ENCODE results near the gene MERTK.
"Not testable (repeated sequence)": the region's sequence is repeated elsewhere in the genome, so short reads cannot be mapped to it uniquely, and the experiment has no call there.

Gene MERTK

DNA sequence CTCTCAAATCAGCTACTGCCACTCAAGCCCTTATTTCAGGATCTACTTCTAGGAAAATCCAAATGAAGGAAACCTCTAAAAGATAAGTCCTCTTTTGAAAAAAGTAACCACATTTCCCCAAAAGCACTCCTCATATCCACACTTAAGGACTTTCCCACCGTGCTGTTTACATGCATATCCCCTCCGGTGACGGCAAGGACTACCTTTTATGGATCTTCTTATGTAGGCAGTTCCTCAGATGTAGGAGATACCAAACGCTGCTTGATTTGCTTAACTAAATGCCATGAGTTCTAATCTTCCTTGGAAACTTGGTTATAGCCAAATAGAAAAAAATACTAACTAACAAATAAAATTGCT lies 149.8 kb downstream of the MERTK start:
- no peak for DNase-seq

DNA sequence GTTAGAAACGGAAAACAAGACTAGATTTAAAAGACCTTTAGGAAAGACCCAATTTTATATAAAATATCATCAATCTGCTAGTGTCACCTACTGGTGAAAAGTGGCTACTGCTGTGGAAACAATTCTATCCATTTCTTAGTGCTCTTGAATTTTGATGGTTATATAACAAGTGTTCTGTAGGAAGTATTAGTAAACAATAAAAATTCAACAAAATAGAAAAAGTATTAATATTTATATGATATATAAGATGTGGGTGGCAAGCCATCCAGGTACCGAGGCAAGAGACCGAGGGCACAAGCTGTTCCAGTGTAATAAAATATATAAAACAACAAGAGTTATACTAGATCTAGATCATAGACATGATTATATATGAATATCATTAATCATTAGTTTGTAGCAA lies 150.5 kb downstream of the MERTK start:
- DNase-seq, result peak; percentile 50

DNA sequence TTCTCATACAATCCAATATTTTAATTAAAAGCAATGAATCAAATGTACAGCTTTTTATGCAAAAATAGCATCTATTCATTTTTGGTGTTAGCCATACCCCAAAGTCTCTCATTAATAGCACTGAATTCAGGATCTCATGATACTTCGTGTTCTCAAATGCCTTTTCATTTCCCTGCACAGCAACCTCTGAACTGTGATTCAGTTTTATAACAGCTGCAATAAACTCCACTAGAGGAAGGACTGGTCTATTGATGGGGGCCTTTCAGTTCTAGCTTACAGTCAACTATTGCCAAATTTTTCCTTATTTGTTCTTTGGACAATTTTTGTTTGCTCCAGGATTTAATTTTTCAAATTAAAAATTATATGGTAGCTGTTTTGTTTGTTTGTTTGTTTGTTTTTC lies 151.9 kb downstream of the MERTK start:
- no peak for DNase-seq

DNA sequence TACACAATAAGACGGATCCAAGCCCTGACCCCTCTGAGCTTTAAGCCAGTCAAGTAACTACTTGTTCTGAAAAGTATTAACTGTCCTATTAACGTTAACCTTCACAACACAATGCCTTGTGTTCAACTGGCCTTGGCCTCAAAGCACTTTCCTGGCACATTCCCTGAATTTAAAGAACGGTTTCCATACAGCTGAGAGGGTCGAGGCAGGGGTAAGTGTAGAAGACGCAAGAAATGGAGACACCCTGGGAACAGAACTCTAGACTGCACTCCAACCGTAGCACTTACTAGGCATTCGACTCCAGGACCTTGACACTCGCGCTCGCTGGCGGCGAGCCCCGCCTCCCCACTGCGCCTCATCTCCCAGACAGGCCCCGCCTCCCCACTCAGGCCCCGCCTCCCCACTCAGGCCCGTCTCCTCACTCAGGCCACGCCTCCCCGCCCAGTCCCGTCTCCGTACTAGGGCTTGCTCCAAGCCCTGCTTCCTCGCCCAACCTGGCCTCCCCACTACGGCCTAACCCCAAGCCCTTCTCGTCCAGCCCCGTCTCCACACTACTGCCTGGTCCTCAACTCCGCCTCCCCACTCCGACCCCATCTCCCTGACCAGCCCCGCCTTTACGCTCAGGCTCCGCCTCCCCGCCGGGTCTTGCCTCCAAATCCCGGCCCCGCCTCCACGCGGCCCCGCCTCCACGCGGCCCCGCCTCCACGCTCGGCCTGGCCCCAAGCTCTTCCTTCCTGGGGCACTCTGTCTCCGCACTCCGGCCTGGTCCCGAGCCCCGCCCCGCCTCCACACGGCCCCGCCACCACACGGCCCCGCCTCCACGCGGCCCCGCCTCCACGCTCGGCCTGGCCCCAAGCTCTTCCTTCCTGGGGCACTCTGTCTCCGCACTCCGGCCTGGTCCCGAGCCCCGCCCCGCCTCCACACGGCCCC lies 155.8 kb downstream of the MERTK start:
- DNase-seq, result peak; percentile 94

DNA sequence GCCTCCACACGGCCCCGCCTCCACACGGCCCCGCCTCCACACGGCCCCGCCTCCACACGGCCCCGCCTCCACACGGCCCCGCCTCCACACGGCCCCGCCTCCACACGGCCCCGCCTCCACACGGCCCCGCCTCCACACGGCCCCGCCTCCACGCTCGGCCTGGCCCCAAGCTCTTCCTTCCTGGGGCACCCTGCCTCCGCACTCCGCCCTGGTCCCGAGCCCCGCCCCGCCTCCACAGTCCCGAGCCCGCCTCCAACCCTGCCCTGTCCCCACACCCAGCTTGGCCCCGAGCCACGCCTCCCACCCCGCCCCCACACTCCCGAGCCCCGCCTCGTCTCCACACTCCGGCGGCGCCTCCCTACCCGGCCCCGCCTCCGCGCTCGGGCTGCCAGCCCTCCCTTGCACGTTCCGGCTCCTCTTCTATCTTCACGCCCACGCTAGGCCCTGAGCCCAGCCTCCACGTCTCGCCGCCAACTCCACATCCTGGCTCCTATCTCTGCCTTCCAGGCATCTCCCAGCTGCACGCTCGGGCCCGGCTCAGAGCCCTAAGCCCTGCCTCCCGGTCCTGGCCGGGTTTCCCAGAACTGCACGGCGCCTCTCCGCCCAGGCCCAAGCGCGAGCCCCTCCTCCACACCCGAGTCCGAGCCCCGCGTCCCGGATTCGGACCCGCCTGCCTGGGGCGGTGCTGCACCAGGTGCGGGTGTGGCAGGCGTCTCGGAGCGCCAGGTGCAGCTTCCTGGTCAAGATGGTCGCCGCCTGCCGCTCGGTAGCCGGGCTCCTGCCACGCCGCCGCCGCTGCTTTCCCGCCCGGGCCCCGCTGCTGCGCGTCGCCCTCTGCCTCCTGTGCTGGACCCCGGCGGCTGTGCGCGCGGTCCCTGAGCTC lies 156.7 kb downstream of the MERTK start, which contains the start of gene TMEM87B:
Gene TMEM87B (plus strand): TSS at position 423 of the 883 bp plus-strand sequence. CDS start 323 bp downstream, at position 746.
- DNase-seq, result peak; percentile 89

DNA sequence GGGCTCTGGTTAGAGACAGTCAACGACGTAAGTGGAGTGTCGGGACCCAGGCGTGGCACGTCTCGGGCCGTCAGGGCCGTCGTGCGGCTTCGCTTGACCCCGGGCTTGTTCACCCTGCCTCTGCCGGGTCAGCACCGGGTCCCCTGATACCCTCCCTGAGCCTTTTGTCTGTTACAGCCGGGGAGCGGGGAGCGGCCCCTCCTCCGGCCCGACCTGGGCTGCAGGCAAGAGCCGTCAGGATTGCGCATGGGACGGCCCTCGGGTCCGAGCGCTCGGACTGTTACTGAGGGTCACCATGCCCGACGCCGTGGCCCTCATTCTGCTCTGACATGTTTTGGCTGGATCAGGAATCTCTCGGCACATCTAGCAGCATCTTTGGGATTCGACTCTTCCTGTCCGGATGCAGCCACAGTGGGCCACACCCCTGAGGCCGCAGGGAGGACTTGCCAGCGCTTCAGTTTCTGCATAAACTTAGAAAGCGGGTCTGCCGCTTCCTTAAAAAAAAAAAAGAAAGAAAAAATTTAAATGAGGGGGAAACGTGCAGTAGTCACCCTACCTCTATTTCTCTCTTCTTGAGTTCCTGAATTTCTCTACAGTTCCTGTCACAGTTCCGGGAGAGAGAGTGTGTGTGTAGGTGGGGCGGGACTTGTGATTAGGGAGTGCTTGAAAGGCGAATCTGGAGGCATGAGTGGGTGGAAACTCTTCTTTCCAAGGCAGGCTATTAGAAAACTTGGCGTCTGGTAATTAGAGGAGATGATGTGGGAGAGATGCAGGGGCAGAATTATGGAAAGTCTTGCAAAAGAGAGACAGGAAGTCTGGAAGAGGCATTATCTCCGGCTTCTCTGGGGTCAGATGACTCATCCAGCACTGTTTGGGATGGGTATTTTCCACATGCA lies 157.6 kb downstream of the MERTK start:
- peak; percentile 78 for DNase-seq

DNA sequence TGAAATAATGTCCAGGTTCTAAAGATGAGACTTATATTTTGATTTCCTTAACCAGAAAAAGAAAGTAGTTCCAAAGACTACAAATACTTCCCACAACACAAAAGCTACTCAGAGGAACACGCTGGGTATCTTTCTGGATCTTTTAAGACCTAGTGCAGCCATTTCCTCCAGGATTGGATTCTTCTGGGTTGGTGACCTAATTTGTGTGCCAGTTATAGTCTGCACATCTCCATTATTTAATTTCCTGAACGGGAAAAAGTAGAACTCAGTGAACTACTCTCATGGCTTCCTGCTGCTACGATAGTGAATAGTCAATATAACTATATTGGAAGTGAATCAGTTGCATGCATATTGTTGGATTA lies 158.2 kb downstream of the MERTK start:
- DNase-seq, result no peak

DNA sequence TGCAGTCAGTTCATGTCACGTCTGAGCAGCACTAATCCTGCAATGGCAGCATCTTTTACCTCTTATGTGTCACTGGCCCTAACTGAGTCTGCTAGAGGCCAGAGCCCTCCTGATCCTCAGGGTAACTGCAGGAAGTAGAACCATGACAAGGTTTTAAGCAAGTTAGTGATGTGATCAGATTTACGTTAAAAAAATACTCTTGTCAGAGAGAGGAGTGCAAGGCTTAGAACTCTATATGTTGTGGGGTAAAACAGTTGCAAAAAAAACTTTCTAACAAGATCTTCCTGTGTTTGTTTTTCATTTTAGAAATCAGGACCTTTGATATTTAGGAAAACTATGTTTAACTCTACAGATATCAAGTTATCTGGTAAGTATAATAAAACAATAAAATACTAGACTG lies 161.3 kb downstream of the MERTK start:
- DNase-seq, result no peak

DNA sequence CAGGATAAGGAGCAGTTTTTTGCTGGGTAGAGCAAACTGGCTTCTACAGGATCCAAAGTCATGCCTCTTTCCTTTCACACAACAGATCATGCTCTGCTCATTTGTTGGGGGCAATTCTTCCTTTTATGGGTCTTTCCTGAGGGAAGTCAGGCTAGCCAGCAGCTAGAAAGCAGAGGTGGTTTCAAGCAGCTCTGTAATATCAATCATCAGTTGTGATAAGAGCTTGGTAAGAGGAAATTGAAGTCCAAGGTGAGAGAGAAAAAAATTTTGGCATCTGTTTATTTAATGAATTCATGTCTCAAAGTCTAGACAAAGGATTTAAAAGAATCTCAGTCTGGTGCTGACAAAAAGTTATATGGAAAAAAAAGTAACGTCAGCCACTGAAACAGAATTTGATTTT lies 162.9 kb downstream of the MERTK start:
- DNase-seq, result no peak

DNA sequence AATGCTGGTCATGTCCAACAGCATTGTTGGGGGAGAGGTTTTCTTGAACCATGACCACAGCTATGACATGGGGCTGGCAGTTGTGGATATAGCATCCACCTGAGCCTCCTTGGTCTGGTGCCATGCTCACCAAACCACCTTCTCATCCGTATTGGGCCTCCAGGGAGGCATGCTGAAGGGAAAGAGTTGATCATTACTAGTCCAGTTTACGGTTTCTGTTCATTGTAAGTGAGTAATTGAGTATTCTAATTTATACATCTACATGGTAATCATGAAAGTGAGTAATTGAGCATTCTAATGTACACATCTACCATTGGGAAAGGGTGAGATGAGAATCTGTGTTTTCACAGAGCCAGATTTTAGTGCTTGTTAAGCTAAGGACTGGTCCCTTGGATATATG lies 163.4 kb downstream of the MERTK start:
- no peak for DNase-seq

DNA sequence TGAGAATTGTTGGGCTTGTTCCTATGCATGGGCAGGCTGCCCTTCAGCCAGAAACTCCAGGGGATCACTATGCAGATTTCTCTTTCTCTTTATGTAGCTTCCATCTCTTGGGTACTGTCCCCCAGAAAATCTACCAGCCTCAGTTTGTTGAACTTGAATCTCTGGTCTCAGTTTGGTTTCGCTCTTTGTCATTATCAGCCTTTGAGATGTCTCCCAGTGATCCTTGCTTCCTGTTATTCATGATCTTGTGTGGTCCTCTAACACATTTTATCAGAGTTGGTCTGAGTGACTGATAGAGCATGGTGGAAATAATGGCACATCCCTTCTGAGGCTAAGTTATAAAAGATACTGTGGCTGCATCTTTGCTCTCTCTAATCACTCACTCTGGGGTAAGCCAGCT lies 164.5 kb downstream of the MERTK start:
- no peak for DNase-seq

DNA sequence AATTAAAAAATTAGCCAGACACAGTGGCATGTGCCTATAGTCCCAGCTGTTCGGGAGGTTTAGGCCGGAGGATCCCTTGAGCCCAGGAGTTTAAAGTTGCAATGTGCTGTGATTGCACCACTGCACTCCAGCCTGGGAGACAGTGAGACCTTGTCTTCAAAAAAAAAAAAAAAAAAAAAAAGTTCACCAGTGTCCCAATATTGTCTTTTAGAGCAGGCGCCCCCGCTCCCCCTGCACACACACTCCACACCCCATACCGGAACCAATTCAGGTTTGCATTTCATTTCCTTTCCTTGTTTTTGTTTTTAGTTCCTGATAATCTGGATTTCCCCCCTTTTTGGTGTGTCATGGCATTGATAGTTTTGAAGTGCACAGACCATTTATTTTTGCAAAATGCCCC lies 167.1 kb downstream of the MERTK start:
- DNase-seq, result no peak

DNA sequence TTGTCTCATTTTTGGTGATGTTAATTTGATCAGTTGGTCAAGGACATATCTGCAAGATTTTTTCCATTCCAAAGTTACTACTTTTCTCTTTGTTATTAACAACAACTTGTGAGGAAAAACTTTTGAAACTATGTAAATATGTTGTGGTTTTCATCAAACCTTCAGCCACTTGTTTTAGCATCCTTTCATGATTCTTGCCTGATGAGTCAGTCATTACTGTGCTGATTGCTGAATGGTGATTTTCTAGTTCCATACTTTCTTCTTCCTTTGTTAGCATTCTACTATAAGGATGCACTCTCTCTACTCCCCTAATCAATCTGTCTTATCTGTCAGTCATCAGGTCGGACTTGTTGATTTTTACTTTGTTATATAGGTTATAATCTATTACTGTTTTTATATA lies 167.6 kb downstream of the MERTK start:
- DNase-seq, result no peak

DNA sequence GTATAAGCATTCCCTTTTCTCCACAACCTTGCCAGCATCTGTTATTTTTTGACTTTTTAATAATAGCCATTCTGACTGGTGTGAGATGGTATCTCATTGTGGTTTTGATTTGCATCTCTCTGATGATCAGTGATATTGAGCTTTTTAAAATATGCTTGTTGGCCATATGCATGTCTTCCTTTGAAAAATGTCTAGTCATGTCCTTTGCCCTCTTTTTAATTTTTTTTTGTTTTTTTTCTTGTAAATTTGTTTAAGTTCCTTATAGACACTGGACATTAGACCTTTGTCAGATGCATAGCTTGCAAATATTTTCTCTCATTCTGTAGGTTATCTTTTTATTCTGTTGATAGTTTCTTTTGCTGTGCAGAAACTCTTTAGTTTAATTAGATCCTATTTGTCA lies 171.4 kb downstream of the MERTK start:
- DNase-seq, result not testable (repeated sequence)

DNA sequence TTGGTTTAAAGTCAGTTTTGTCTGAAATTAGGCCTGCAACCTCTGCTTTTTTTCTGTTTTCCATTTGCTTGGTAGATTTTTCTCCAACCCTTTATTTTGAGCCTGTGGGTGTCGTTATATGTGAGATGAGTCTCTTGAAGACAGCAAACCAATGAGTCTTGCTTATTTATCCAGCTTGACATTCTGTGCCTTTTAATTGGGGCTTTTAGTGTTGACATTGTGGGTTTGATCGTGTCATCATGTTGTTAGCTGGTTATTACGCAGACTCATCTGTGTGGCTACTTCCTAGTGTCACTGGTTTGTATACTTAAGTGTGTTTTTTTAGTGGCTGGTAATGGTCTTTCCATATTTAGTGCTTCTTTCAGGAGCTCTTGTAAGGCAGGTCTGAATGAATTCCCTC lies 175.5 kb downstream of the MERTK start:
- DNase-seq, result no peak

DNA sequence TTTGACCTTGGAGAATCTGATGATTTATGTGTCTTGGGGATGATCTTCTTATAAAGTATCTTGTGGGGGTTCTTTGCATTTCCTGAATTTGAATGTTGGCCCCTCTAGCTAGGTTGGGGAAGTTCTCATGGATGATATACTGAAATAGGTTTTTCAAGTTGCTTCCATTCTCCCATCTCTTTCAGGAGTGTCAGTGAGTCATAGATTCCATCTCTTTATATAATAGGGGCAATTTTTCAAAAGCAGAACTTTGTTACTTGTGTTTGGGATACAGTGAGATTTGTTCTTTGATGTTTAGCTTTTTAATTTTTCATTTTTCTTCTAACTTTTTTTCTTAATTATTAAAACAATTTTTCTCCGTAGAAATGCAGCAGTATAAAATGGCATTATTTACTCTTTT lies 176.1 kb downstream of the MERTK start:
- peak; percentile 3 for DNase-seq

DNA sequence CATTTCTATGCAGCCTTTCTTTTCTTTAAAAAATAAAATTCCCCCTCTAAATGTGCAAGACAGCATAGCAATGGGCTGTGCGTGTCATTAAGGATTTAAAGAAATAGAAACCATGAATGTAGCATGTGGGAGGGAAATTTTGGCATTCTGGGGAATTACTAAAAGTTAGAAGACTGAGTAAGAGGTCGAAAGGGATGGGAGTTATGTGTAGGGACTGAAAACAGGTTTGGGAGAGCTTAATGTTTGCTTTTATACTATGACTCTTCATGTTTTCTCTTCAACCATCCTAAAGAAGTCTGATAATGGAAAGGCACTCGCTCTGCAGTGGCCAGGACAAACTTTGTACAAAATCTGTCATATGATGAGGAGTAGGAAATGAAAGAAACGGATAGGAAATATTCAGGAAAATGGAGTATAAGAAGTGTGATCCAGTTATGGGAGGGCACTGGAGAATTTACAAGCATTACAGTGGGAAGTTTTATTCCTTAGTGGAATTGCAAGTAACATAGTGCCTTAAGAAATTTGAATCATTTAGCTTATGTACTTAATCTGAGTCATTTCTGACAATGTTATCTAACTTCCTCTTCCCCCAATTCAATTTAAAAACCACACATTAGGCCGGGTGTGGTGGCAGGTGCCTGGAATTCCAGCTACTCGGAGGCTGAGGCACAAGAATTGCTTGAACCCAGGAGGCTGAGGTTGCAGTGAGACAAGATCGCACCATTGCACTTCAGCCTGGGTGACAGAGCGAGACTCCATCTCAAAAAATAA lies 177.3 kb downstream of the MERTK start:
- DNase-seq, result no peak

DNA sequence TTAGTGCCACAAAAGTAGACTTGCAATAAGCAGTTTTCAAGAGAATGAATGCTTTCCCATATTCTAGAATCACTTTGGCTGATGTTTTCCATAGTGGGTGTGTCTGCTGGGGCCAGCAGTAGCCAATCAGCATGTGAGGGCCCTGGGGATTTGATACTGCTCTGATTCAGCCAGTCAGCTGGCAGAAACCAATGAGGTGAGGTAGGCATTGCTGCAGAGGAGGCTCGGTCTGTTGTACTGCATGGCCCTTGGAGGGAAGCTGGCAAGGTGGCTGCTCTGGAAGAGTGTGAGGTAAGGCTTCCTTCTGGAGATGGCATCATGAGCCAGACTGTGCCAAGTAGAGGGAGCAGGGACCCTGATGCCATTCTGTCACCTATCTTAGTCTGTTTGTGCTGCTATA lies 179.4 kb downstream of the MERTK start:
- DNase-seq, result no peak

All from MV-4-11 (cell line).